Activated CD8-positive, alpha-beta memory T cell treated with anti-CD3 and anti-CD28 coated beads, Interleukin-2, amount 50 U/mL, for 24 hours (primary cell): ENCODE data around the gene DTX1.

Source experiments
- DNase-seq: peaks from one replicate; pipeline ENCODE4 v3.0.0-alpha.2; 2020; ENCODE audit errors: extremely low read depth

The DTX1 gene

DNA sequence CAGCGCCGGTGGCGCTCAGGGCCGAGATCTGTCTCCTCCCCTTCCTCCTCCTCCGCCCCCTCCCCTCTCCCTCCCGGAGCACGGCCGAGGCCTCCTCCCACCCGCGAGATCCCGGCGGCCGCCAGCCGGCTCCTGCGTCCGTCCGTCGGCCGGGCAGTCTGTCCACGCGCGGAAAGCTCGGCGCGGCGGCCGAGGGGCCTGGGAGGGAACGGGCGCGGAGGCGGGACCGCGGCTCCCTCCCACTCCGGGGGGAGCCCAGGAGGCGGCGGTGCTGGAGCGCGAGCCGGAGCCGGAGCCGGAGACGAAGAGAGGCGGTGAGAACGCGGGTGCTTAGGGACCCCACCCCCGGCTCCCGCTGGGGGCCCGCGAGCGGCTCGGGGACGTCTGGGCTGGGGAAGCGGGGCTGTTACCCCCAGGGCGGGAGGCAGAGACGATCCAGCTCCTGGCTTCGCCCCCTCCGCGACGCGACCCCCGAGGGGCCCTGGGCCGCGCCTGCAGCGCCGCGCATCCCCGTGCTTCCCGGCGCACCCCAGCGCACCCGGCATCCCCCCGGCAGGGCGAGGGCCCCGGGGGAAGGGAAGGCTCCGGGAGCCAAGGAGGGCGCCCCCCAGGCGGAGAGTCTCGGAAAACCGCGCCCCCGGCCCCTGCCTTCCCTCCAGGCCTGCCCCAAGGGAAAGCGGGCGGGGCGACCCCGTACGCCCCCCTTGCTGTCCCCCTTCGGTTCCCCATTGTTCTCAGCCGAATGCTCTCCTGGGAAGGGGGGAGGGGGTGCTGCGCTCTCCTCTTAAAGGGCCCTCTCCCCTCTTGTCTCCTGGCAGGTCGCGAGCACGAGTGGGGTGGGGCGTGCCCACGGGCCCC lies at the start of gene DTX1:
DTX1 (plus strand) TSS at position 100 of the 858 bp plus-strand sequence. CDS start 1,463 bp downstream, outside the sequence.
- DNase-seq = no peak

DNA sequence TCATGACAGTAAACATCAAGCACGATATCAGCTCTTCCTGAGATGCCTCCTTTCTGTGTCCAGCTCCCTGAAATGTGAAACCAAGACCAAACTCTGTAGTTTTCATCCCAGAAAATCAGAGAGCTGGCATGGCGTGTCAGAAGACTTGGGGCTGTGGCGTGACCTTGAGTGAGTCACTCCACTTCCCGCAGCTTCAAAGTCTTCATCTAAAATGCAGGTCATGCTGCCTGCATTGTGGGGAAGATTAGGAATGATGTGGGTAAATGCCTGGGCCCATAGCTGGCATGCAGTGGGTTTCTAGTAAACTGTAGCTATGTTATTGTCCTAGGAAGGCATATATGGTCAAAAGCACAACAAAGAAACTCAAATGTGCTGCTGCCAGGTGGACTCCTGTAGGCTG lies 49.4 kb upstream of the DTX1 start:
- no peak for DNase-seq

DNA sequence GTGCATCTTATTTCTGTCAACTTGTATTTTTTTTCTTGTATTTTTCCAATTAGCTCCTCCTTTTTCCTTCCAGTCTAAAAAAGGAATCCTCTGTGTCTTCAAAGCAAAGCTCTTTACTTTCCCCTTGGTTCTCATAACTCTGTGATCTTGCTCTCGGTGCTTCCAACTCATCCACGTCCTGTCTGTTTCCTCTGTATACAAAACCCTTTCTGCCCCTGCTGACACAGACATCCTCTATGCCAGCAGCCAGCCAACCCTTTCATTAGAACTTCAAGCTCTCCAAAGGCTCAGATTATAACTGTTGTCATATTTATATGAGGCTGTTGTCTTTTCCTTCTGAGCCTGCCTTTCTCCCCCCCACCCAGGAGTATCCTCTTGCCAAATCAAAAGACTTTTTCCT lies 45.8 kb upstream of the DTX1 start:
- DNase-seq = no peak

DNA sequence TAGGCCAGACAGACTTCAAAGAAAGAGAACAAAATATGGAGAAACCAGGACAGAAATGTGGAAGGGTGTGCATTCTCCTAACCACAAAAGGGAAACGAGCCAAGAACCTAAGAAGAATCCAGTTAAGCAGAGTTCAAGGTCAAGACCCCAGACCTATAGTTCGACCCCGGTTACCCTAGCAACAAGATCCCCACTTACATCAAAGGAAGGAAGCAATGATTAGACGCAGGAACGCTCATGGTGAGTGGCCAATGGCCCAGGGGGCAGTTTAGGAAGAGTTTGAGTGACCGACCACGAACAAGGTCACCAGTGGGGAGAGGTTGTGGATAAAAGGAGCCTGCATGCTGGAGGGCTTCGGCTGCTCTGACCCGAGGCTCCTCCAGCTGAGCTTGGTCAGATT lies 42.0 kb upstream of the DTX1 start:
- DNase-seq = no peak

DNA sequence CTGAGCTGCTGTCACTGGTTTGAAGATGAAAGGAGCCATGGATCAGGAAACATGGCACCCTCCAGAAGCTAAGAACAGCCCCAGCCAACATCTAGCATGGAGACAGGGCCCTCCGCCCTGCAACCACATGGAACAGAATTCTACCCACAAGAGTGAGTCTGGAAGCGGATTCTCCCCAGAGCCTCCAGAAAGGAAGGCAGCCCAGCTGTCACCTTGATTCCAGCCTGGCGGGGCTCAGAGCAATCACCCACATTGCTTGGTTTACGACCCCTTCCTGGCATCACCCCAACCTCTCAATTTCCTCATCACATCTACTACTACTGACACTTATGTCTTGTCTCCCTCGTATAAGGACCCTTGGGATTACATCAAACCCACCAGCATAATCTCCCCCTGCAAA lies 39.7 kb upstream of the DTX1 start:
- no peak for DNase-seq

DNA sequence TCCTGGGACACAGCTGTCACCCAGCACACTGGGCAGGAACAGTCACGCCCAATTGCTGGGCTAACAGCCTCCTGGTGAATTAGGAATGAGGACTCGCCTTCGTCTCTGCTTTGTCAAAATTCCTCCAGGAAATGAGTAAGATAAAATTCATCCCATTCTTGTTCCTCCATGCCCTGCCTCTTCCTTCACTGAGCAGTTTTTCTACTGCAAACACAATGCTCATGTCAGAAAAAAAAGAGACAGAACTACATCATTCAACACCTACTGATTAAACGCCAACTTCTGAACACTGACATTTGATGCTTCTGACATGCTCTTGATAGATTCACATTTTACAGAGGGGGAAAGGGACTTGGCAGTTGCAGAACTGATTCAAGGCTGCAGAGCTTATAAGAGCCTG lies 37.5 kb upstream of the DTX1 start:
- DNase-seq = no peak

DNA sequence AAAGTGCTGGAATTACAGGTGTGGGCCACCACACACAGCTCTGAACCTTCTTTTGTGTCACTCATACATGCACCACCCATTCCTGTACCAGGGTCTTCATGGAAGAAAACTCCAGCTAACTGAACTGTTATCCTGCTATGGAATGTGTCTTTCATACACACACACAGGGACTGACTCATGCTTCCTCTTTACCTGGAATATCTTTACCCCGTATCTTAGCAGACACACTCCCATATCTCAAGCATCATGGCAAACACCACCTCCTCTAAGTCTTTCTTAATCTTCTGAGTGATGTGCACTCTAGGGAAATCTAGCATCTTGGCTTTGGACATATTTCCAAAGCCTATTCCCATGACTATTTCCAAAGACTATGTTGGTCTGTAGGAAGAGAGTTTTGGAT lies 35.0 kb upstream of the DTX1 start:
- DNase-seq = no peak

DNA sequence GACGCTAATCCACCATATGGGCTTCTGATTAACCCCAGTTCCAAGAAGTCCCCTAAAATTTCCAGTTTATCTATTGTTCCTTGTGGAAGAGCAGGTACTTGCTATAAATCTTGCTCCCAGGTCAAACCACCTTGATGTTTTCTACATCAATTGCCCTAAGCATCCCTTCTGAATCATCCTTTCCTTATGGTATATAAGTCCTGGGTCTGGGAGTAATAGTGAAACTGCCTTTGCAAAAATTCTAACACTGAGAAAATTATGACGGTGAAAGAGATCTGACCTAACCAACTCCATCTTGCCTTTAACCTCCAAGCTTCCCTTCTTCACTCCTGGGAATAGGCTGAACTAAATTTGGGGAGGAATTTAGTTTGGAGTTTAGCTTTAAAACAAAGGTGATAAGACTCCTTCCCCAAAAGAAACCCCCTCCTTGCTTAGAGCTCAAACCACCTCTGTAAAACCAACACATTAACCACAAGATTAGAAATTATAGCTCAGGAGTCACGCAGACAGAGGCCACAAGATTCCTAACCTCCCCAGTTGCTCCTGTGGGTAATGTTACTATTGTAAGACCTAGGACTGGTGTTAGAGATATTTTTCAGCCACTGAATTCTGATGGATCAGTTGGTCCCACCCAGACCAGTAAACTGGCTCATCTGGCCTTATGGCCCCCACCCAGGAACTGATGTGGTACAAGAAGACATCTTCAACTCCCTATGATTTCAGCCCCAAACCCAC lies 33.8 kb upstream of the DTX1 start:
- DNase-seq = no peak

DNA sequence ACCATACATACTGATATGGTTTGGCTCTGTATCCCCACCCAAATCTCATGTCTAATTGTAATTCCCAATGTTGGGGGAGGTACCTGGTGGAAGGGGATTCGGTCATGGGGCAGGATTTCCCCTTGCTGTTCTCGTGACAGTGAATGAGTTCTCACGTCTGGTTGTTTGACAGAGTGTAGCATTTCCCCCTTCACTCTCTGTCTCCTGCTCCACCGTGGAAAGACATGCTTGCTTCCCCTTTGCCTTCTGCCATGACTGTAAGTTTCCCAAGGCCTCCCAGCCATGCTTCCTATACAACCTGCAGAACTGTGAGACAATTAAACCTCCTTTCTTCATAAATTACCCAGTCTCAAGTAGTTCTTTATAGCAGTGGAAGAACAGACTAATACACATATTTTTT lies 28.8 kb upstream of the DTX1 start:
- DNase-seq = no peak

DNA sequence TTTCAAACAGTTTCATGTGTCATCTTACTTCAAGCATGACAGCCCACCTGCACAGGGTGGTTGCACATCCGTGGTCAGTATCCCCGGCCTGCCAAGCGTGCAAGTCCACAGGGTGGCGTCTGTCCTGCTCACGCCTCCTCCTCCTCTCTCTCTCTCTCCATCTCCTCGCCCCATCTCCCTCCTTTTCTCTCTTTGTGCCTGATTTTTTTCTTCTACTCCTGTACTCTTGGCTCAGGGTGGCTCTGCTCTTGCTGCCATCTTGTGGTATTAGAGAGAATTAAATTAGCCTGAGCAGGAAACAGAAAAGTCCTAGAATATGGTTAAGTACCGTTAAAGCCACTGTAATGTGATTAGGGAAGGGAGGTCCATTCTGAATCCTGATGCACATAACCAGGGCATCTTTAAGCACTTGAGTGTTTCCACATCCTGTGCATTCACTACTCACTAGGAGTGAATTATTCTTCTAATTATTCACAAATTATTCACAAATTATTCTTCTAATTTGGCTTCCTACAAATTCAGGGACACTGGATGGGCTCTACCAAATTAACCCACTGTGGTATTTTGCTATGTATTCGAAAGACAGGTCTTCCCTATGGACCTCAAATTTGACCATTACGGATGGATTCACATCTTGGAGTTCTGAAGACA lies 25.5 kb upstream of the DTX1 start:
- DNase-seq = no peak

DNA sequence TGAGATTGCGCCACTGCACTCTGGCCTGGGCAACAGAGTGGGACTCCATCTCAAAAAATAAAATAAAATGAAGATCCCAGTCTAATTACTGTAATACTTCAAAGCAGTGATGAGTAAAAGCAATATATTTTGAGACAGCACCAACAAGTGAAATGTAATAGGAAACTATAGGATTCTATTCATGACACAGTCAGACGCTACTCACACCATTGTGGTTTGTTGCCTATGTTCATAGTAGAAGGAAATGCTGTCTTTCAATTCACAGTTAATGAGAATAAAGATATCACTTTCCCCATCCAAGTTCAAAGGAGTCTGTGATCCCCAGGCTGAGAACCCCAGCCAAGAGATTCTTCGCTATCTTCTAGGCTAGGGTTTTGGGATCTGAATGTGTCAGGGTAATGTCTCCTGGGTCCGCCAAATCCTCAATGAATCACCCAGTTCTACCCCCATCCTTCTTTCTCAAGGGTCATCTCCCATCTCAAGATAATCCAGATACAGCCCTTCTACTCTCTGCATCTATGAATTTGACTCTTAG lies 16.6 kb upstream of the DTX1 start:
- DNase-seq = no peak

DNA sequence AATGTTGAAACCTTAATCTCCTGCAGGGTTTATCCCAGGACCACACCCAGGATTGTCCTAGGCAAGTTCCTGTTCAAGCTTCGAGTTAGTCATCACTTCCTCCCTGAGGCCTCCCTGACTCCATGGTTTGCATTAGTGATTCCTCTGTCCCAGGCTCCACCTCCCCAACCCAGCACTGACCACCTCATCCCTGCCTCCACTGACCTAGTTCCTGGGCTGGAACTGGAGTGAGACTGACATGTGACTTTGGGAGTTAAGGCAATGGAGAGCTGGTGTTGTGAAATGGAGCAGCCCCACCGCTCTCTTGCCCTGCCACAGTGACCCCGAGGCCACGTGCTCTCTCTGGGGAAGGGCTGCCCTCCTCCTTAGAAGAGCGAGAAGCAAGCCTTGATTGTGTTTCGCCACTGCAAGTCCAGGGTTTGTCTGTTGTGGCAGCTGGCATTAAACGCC lies 15.8 kb upstream of the DTX1 start:
- no peak for DNase-seq

DNA sequence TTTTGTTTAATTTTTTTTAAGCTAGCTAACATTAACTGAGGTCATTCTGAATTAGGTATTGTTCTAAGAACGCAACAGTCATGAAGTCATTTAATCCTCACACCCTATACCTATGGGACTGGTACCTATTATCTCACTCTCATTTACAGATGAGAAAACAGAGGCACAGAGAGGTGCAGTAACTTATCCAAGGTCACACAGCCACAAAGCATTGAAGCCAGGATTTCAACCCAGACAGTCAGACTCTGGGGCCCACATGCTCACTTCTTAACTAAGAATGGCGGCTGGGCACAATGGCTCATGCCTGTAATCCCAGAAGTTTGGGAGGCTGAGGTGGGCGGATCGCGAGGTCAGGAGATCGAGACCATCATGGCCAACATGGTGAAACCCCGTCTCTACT lies 15.0 kb upstream of the DTX1 start:
- no peak for DNase-seq

DNA sequence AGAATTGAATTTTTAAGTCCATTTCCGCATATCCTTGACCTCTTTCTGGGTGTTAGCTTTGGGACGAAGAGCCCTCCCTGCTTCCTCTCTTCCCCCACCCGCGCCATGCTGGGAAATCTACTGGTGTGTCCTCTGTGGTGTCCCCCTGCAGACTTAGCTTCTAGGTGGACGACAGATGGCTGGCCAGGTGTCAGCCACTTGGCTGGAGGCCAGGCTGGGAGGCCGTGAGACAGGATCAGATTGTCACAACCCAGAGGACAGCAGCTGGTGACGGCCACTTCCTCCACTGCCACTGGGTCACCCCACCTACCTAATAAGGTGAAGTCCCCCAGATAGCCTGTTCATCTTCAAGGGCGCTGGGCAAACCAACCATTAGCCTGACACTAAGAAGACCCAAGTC lies 13.3 kb upstream of the DTX1 start:
- no peak for DNase-seq

DNA sequence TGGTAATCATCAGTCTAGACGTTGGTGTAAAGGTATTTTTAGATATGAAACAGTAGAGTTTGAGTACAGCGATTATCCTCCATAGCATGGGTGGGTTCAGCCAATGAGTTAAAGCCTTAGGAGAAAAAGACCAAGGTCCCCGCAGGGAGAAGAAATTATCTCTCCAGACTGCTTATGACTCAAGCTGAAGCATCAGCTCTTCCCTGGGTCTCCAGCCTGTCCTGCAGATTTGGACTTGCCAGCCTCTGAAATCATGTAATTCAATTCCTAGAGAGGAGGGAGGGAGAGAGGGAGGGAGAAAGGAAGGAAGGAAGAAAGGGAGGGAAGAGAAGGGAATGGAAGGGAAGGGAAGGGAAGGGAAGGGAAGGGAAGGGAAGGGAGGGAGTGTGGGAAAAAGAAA lies 12.0 kb upstream of the DTX1 start:
- DNase-seq = no peak

DNA sequence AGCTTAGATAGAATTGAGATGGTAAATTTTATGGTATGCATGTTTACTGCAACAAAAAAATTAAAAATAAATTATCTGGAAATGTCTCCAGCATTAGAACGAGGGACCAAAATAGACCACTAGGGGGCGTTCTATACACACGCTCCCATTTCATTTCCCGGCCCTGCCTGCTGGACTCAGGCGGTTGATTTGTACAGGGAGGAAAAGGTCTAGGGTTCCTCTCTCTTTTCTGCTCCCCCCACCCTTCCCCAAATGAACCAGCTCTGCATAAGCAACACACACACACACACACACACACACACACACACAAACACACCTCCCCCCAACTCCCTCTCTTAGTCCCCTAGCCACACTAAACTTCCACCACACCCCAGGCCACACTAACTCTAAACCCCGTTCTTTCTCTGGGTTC lies 7.8 kb upstream of the DTX1 start:
- peak; percentile 41 for DNase-seq

DNA sequence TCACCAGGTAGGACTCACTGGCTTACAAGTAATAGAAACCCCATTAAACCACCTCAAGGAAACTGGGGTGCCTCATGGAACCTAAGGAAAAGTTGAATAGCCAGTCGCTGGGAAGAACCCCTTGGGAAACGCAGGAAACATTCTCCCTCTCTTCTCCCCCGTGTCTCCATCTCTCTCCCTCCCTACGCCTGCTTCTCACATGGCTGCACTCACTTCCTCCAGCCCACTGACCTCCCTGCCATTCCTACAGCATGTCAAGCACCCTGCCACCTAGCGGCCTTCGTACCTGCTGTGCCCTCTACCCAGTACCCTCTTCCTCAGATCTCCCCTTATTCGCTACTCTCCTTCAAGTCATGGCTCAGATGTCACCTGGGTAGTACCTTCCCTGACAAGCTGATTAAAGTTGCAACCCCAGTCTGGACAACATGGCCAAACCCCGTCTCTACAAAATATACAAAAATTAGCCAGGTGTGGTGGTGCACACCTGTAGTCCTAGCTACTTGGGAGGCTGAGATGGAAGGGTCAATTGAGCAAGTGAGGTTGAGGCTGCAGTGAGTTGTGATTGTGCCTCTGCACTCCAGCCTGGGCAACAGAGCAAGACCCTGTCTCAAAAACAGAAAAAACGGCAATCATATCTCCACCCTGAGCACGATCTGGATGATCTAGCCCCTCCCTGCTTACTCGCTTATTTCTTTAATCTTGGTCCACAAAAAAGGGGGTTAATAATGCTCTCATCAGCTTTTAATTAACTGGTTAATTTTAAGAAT lies 6.4 kb upstream of the DTX1 start:
- DNase-seq = no peak

DNA sequence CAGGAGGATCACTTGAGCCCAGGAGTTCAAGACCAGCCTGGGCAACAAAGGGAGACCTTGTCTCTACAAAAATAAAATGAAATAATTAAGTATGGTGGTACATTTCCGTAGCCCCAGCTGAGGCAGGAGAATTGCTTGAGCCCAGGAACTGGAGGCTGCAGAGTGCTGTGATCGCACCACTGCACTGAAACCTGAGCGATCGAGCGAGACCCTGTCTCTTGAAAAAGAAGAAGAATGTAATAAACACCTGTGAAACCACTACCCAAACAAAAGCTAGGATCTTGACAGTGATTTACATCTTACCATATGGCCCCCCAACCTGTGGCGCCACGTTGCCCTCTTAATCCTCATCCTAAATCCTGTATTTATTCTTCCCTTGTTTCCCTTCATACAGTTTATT lies 5.7 kb upstream of the DTX1 start:
- no peak for DNase-seq

DNA sequence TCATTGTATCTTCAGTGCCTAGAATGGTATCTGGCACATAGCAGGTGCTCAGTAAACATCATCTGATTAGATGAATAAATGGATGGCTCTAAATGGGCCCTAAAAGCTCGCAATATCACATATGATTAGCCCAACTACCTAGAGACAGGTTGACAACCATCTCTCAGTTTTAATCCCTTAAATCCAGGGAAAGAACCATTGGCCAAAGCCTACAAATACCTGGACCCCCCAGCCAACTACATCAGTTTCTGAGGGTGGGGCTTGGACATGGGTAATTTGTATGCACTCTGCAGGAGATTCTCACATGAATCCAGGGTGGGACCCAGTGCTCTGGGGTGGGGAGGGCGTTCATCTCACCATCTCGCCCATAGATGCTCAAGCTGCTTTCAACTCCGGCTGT lies 4.8 kb upstream of the DTX1 start:
- no peak for DNase-seq

DNA sequence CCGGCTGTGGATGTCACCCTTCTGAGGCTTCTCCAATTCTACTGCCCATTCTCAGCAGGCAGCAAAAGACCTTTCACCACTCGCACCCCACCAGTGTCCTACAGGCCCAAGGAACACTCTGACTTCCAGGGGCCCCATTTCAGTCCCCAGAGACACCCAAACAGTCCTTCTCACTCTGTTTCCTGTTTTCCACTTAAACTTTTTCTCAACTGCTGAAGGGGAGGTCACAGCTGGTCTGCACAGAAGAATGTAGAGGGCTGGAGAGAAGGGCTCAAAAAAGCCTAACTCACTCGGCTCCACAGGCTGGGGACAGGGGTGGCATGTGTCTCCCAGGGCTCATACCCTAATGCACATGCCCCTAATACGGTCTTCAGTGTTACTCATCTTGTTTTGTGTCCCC lies 4.2 kb upstream of the DTX1 start:
- no peak for DNase-seq

DNA sequence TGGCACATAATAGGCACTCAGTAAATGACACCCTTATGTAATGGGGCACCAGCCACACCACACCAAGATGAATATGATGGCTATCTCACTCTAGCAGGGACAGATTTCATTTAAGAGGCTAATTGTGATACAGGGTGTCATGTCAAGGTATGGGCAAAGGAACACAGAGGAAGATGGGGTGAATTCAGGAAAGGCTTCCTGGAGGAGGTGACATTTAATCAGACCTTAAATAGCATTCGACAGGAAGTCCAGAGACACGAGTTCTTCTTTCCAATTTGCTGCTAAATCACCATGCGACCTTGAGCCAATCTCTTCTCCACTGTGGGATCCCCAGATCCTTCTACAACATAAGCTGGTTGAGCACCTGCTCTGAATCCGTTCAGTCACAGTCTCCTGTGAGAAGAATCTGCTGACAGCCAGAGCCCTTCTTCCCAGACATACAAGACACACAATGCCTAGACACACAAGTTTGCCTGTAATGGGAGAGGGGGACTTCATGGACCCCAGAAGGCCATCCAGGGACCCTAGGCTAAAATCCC lies 1.5 kb upstream of the DTX1 start:
- no peak for DNase-seq
